Activated CD8-positive, alpha-beta memory T cell treated with anti-CD3 and anti-CD28 coated beads, Interleukin-2, amount 50 U/mL, for 1 hour (primary cell): Measurements from ENCODE around the gene MED23.

Experiments
- DNase-seq: peaks from one replicate; pipeline ENCODE4 v3.0.0-alpha.2; 2020; ENCODE audit errors: extremely low read depth

MED23 gene

DNA sequence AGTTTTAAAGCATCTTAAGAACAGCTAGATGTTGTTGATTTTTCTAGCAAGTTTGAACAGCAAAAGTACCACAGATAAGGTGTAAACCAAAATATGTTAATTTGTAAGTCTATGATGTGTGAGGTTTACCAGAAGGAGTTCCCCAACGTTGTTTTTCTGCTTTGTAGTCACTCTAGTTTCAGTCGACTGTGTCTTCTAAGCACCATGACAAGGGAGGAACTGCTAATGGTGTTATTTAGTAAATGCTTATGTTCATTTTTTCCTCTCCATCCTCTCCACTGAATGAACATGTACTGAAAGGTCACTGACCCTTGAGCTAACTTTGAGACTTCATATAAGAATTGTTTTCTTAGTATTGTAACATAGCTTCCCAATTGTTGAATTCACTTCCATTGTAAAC lies 12.1 kb upstream of the MED23 start:
- DNase-seq: no peak

DNA sequence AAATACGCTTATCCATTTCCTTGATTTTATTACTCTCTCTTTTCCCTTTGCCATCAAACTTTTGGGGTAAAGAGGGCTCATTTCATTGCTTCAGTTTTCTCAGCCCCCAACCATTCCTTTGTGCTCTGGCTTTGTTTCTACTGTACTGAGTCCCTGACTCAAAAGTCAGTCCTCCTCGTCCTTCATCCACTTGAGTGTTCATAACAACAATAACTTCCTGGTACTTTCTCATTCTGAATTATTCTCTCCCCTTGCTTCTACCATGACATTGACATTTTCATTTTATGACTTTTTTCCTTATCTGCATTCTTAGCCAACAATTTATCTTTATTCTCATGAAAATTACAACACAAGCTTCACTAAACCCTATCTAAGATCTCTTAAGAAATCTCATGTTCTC lies 10.0 kb upstream of the MED23 start:
- no peak for DNase-seq

GRCh38 chr6:131636880-131637792 lies 9.1 kb upstream of the MED23 start, which contains the start of gene ENPP3:
ENPP3 (plus strand) TSS chr6:131637302; CDS start chr6:131637385, 83 bp downstream.
- DNase-seq: no peak

GRCh38 chr6:131635384-131636340 lies 7.6 kb upstream of the MED23 start:
- no peak for DNase-seq

- DNase-seq: no peak
These were observed 3.7 kb upstream of the MED23 start for GRCh38 chr6:131631625-131632289.

- DNase-seq: no peak
These were observed 1.6 kb upstream of the MED23 start for GRCh38 chr6:131629651-131630050.

DNA sequence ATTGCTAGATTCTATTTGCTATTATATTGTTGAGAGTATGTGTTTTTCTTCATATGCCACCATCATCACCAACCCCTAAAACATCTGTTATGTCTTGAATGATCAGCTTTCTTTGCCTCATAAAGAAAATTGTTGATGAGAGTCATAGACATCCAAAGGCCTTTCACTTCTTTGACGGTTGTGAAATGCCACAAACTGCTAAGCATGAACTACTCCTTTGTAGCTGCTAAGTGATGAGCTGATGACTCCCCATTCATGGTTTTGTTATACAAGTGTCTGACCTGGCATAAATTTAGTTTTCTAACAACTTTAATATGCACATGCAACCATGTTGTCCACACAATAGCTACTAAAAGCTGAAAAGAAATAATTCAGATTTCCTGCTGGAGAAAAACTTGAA lies 684 bp upstream of the MED23 start:
- DNase-seq: no peak

DNA sequence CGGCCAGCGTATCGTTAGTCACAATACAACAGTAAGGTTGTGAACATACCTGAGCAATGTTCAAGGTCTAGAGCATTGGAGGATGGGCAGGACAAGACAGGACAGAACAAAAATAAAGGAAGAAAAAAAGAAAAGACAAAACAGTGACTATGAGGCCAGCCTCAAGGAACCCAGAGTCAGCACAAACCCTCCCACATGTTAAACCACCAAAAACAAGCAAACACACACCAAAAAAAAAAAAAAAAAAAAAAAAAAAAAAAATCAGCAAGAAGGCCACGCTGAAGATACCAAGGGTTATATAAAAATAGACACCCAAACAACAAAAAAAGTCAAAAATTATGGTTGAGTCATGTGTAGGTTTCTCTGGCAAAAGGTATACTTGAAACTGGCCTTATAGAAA lies 12.8 kb downstream of the MED23 start:
- DNase-seq: no peak

- no peak for DNase-seq
These were observed 14.6 kb downstream of the MED23 start for GRCh38 chr6:131613296-131613925.

DNA sequence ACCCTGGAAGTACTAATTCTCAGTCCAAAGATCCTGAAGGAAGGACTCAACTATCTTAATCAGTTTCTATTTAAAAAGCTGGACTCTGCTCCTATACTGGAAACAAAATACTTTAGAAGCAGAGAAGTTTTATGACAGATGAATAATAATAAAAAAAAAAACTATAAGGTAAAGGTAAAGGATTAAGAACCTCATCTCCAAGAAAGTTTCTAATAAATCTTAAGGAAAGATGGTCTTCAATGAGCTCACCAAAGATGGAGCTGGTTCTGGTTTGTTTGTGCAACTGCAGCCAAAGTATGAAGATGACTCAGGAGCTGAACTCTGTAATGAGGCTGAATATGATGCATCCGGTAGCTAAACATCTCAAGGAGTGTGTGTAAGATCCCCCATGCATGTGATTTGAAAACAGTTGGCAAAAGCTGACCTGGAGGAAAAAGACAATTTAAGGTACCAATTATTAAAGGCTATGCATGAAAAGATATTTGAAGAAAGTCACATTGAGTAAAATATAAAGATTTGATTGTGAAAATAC lies 25.2 kb downstream of the MED23 start:
- no peak for DNase-seq

DNA sequence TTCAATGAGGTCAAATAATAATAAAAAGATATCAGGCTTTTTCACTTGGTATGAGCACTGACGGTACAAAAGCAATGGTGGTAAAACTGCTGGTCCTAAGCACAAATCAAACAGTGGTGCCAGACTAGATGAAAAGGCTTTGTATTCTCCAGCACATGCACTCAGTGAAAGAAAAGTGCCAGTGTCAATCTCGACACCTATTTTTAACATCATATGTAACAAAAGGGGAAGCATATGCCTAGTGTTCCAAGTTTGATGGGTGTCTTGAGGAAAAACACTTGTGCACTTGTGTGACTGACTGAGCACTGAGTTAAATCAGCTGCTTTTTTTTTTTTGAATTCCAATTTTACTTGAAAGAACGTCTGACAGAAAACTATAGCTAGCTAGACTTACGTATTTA lies 27.3 kb downstream of the MED23 start:
- no peak for DNase-seq

GRCh38 chr6:131597446-131597845 lies 30.6 kb downstream of the MED23 start:
- no peak for DNase-seq

DNA sequence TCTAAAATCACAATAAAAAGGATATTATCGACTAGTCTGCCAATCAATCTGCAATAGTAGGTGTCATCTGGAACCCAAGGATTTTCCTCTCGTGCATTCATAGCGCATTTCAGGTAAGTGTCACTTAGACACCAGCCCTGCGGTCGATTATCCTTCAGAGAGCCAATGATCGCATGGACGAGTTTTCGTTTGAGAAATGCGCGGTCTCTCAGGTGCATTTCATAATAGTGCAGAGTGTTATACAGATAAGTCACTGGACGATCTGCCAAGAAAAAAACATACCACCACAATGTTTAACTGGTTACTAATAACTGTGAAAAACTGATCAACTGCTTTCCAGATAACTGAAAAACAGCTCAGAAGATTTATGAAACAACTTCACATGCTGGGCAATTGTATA lies 34.0 kb downstream of the MED23 start:
- DNase-seq: no peak

DNA sequence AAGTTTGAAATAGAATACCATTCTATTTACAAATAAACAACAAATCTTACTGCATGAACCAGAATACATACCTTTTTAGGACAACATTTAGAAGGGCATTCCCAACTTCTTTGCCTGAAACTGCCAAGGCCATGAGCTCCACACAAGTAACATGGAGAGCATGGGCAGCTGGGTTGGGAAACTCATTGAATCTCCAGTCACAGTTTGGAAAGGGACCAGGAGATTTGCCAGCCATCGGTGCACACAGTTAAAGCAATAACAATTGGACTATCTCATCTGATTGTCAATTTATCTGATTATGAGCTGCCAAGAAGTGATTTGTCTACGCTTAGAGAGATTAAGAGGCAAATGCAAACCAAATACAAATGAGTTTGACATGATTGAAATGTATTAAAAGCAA lies 35.1 kb downstream of the MED23 start:
- no peak for DNase-seq

GRCh38 chr6:131588643-131589042 lies 39.4 kb downstream of the MED23 start:
- DNase-seq: no peak

- no peak for DNase-seq
These were observed 40.1 kb downstream of the MED23 start for GRCh38 chr6:131587909-131588308.

- DNase-seq: no peak
These were observed 41.5 kb downstream of the MED23 start for GRCh38 chr6:131586543-131586942.

DNA sequence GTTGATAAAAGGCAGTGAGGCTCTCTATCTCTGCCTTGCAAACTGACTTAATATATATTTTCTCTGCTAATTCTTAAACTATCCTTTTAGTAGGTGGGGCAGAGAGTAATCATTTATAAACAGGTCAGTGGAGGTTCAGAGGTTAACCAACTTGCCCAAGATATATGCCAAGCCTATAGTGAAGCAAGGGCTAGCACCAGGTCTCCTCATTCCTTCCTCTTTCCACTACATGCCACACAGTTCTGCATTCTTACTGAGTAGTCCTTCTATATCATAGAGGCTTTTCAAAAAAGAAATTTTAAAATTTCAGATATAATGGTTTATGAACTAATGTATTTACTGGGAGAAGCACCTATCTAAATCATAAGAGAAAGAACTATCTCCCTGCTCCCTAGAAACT lies 46.5 kb downstream of the MED23 start:
- no peak for DNase-seq

DNA sequence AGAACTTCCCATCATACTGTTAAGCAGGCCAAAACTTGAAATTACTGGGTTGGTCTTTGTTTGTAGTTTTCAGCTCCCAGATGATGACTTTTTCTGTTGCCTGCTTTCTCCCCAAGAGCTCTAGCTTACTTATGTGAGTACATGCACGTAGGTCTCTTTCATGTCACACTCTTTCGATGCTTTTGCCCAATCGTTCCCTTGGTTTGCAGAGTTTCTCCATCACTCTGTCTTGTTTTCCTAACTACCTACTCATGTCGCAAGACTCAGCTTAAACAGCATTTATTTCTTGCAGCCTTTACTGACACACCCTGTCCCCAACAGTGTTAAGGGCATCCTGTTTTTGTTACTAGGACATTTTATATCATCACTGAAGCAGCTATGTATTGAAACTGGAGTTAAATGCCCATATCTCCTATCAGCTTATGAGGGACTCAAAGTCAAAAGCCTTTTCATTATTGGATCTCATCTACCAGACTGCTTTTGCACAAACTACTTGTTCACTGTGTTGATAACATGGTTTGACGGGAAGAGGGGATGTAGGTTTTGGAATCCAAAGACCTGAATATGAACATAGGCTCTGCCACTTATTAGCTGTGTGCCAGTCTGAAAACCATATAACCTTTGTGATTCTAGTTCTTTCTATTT lies 52.1 kb downstream of the MED23 start:
- no peak for DNase-seq

DNA sequence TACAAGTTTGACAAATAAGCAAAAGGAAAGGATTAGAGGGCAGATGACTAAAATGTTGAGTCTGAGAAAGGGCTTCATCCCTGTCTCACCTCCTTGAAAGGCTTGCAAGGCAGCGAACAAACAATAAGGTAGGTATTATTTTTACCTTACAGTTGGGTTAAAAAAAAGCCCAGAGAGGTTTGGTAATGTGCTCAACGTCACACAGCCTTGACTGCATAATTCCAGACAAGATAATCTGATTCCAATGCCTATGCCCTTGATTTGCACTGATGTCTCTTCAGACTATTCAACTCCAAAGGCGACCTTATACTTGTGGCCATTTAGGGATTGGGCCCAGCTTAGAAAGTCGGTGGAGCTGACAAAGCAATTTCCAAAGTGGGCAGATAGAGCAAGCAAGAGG lies 53.4 kb downstream of the MED23 start:
- no peak for DNase-seq

DNA sequence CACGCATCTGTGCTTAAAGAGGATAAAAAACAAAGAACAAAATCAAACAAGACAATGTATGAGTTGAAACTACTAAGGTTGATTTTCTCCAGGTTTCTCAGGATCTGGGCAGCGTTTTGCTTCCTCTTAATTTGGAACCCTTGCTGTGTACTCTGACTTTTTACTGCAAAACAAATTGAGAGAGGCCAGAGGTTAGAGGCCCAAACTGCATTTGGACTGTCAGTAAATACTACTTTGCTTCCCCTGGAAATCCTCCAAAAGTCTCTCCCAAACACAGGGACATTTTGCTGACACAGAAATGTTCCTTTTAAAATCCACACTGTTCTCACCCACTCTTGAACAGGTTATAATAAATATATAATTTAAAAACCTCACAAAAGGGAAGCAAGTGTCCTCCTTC lies 53.9 kb downstream of the MED23 start:
- no peak for DNase-seq
